ENCODE measurements around the gene RAB11A. TPM values are rescaled to one million over a fixed set of nuclear protein-coding genes. Genes with fewer than 3 reads are reported as not detected.
A peak's percentile ranks its signal among the peaks of the same experiment; 100 is the strongest.

Gene RAB11A
- total RNA-seq (306 and 309 TPM in 2 replicates), polyA plus RNA-seq (247 and 248 TPM in 2 replicates)

- H3K27me3 ChIP-seq, result no peaks in the 10 kb centered on the region
- H3K4me1 ChIP-seq (ENCODE audit: insufficient read depth), result no peaks in the 10 kb centered on the region
- H4K20me1 ChIP-seq (ENCODE audit: insufficient read depth, poor library complexity, severe bottlenecking), result peaks cover 33% of the 10 kb centered on the region
- peak; percentile 99 for DNase-seq (ENCODE audit: low spot score)
- H3K27ac ChIP-seq, result peak within 1 kb of the TSS; percentile 96
- peak within 1 kb of the TSS; percentile 77 for H3K4me3 ChIP-seq
- under 1% methylated on average over 56 of the region's 62 CpGs for WGBS (ENCODE audit: low lambda C conversion rate, missing lambda C conversion rate)
- TF ChIP-seq EZH2 (IDR thresholded peaks at IDR 0.05; ENCODE audit: borderline replicate concordance) (no peak), CTCF (IDR thresholded peaks at IDR 0.05; ENCODE audit: poor library complexity) (peak; percentile 49), EZH2phosphoT487 (IDR thresholded peaks at IDR 0.05; ENCODE audit: low read depth, severe bottlenecking, unreplicated experiment) (no peak)
- peak within 1 kb of the TSS; percentile 77 for H3K4me2 ChIP-seq
- no peaks in the 10 kb centered on the region for H3K9me2 ChIP-seq (replicated peaks; ENCODE audit: insufficient read depth)
- peak within 1 kb of the TSS; percentile 55 for H2AFZ ChIP-seq
- no peaks in the 10 kb centered on the region for H3K9me3 ChIP-seq (ENCODE audit: low read depth)
- no peaks in the 10 kb centered on the region for H3K36me3 ChIP-seq (replicated peaks; ENCODE audit: insufficient read depth, low read depth)
- H3K79me2 ChIP-seq, result peaks cover 47% of the 10 kb centered on the region
Measured at GRCh38 chr15:65869126-65869953, at the start of gene RAB11A. RAB11A (plus strand) TSS chr15:65869491; CDS start chr15:65869586, 95 bp downstream.

DNA sequence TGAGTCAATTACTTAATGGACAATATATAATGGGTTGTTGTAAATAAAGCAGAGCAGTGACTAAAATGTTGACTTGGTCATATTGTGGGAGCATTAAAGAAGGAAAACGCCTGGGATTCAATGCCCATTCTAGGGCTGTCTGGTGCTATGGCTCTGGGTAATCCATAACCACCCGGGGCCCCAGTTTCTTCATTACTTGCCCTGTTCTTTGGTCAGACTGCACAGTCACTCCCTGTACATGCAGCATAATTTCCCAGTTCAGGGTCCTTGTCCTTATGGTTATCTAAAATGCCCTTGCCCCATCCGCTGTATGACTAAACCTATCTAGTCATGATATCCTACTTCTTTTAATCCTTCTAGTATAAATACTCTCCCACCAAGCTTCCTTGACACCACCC, 49.7 kb upstream of the RAB11A start:
- no peak overlapping the region for H3K4me3 ChIP-seq
- H3K9me2 ChIP-seq (replicated peaks; ENCODE audit: insufficient read depth), result no peaks in the 10 kb centered on the region
- H3K4me2 ChIP-seq, result no peak overlapping the region
- TF ChIP-seq CTCF (IDR thresholded peaks at IDR 0.05; ENCODE audit: poor library complexity), result no peak
- TF ChIP-seq EZH2 (IDR thresholded peaks at IDR 0.05; ENCODE audit: borderline replicate concordance), result no peak
- no peak for TF ChIP-seq EZH2phosphoT487 (IDR thresholded peaks at IDR 0.05; ENCODE audit: low read depth, severe bottlenecking, unreplicated experiment)
- DNase-seq (ENCODE audit: low spot score), result no peak
- no peaks in the 10 kb centered on the region for H3K36me3 ChIP-seq (replicated peaks; ENCODE audit: insufficient read depth, low read depth)
- no peaks in the 10 kb centered on the region for H3K27me3 ChIP-seq
- no peaks in the 10 kb centered on the region for H3K79me2 ChIP-seq
- no peak overlapping the region for H3K27ac ChIP-seq
- 75% methylated on average over 3 of the region's 3 CpGs for WGBS (ENCODE audit: low lambda C conversion rate, missing lambda C conversion rate)
- no peaks in the 10 kb centered on the region for H4K20me1 ChIP-seq (ENCODE audit: insufficient read depth, poor library complexity, severe bottlenecking)
- peaks cover 3% of the 10 kb centered on the region for H3K4me1 ChIP-seq (ENCODE audit: insufficient read depth)
- no peak overlapping the region for H2AFZ ChIP-seq
- no peaks in the 10 kb centered on the region for H3K9me3 ChIP-seq (ENCODE audit: low read depth)

DNA sequence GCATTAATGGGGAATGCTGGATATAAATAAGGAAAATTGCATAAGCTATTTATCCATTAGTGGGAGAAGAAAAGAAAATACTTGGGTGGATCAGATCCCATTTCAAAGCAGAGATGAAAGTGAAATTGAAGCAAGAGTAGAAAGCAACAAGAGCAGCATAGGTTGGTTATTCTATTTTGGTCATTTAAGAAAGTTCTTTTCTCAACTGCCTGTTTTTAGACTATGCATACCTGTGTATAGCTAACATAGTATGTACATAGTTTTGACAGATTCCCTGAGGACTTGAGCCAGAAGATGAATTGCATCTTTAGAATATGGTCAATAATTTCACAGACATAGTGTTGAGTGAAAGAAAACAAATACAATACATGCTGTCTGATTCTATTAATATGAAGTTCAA, 48.2 kb upstream of the RAB11A start:
- Histone ChIP-seq H3K9me2 (replicated peaks; ENCODE audit: insufficient read depth) (no peaks in the 10 kb centered on the region), H3K36me3 (replicated peaks; ENCODE audit: insufficient read depth, low read depth) (no peaks in the 10 kb centered on the region), H3K79me2 (no peaks in the 10 kb centered on the region), H3K4me2 (no peak overlapping the region), H3K4me1 (ENCODE audit: insufficient read depth) (peaks cover 3% of the 10 kb centered on the region), H4K20me1 (ENCODE audit: insufficient read depth, poor library complexity, severe bottlenecking) (no peaks in the 10 kb centered on the region), H3K4me3 (no peak overlapping the region), H3K9me3 (ENCODE audit: low read depth) (no peaks in the 10 kb centered on the region), H3K27me3 (no peaks in the 10 kb centered on the region), H2AFZ (no peak overlapping the region), H3K27ac (no peak overlapping the region)
- TF ChIP-seq EZH2 (IDR thresholded peaks at IDR 0.05; ENCODE audit: borderline replicate concordance) (no peak), EZH2phosphoT487 (IDR thresholded peaks at IDR 0.05; ENCODE audit: low read depth, severe bottlenecking, unreplicated experiment) (no peak), CTCF (IDR thresholded peaks at IDR 0.05; ENCODE audit: poor library complexity) (no peak)
- no peak for DNase-seq (ENCODE audit: low spot score)

All from hepatocyte (in vitro differentiated cells).